Vagina (tissue), 2 donors: Measurements from ENCODE around the gene LPIN2.

Experiments
- POLR2A ChIP-seq, 2 donors: fragments of 450-650 bp; IDR thresholded peaks; one replicate each; pipeline ENCODE4 v1.6.1; 2017; ENCODE audit warnings: antibody characterized with exemption in 2 of 2, mild to moderate bottlenecking in 2 of 2, moderate library complexity in 2 of 2
- POLR2AphosphoS5 ChIP-seq, 2 donors: sonication (generic); formaldehyde crosslinking; IDR thresholded peaks; one replicate each; pipeline ENCODE4 v1.9.0; 2017; ENCODE audit warnings: antibody characterized with exemption in 2 of 2, mild to moderate bottlenecking in 2 of 2, low read depth in 1 of 2; ENCODE audit not compliant: insufficient read depth in 1 of 2
- TF ChIP-seq, protein P1 (sequence below), 3 experiments: fragments of 450-650 bp in 2 of 3; fragments of 200-600 bp in 1 of 3; sonication (generic) in 1 of 3; IDR thresholded peaks; one replicate each; pipeline ENCODE4 v1.5.1; 2017 to 2019; ENCODE audit warnings: antibody characterized with exemption in 3 of 3, mild to moderate bottlenecking in 2 of 3, moderate library complexity in 2 of 3

DNA sequence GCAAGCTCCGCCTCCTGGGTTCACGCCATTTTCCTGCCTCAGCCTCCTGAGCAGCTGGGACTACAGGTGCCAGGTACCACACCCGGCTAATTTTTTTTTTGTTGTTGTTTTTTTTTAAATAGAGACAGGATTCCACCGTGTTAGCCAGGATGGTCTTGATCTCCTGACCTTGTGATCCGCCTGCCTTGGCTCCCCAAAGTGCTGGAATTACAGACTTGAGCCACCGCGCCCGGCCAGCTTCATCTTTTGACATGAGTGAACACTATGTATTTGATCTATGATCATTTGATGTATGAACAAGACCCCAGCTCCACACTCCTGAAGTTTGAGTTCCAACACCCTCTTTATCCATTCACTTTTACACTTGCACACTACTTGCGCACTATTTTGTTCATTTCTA is 43.4 kb upstream of the LPIN2 start:
- TF ChIP-seq, protein P1, sequence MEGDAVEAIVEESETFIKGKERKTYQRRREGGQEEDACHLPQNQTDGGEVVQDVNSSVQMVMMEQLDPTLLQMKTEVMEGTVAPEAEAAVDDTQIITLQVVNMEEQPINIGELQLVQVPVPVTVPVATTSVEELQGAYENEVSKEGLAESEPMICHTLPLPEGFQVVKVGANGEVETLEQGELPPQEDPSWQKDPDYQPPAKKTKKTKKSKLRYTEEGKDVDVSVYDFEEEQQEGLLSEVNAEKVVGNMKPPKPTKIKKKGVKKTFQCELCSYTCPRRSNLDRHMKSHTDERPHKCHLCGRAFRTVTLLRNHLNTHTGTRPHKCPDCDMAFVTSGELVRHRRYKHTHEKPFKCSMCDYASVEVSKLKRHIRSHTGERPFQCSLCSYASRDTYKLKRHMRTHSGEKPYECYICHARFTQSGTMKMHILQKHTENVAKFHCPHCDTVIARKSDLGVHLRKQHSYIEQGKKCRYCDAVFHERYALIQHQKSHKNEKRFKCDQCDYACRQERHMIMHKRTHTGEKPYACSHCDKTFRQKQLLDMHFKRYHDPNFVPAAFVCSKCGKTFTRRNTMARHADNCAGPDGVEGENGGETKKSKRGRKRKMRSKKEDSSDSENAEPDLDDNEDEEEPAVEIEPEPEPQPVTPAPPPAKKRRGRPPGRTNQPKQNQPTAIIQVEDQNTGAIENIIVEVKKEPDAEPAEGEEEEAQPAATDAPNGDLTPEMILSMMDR (IDR thresholded peaks at IDR 0.05) = no peak
- no peak for TF ChIP-seq POLR2A (IDR thresholded peaks at IDR 0.05)
- TF ChIP-seq POLR2AphosphoS5 (IDR thresholded peaks at IDR 0.05; ENCODE audit: insufficient read depth in 1 of 2, low read depth in 1 of 2) = no peak
